Activated CD8-positive, alpha-beta memory T cell treated with anti-CD3 and anti-CD28 coated beads, Interleukin-2, amount 50 U/mL, for 4 hours (primary cell): ENCODE measurements around the gene CCDC89.
A peak's percentile ranks its signal among the peaks of the same experiment; 100 is the strongest.
"Not testable (repeated sequence)": the region's sequence is repeated elsewhere in the genome, so short reads cannot be mapped to it uniquely, and the experiment has no call there.

Source experiments
- DNase-seq: peaks from one replicate; pipeline ENCODE4 v3.0.0-alpha.2; 2020

Gene CCDC89

DNA sequence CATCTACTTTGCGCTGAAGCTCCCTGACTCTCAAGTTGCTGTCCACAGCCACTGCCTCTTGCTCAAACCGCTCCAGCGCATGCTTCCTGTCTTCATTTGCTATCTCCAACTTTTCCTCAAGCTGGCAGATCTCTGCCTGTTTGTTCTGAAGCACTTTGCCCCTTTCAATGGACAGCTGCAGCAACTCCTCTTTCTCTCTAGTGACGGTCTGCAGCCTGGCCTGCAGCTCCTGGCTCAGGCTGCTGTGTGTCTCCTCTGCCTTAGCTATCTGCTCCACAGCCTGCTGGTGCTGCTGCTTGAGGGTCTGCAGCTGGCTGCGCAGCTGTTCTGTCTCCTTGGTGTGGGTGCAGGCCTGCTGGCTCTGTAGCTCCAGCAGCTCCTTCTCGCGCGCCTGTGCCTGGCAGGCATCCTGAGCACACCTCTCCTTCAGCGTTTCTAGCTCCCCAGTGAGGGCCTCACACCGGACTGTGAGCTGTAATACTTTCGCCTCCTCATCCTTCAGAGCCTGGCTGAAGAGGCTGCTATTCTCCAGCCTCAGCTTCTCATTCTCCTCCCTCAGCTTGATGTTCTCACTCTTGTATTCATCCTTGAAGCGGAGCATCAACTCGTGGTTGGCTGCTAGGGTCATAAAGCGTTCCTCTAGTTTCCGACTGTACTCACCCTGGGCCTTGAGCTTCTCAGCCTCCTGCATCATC is 723 bp downstream of the CCDC89 start:
- DNase-seq, result no peak

DNA sequence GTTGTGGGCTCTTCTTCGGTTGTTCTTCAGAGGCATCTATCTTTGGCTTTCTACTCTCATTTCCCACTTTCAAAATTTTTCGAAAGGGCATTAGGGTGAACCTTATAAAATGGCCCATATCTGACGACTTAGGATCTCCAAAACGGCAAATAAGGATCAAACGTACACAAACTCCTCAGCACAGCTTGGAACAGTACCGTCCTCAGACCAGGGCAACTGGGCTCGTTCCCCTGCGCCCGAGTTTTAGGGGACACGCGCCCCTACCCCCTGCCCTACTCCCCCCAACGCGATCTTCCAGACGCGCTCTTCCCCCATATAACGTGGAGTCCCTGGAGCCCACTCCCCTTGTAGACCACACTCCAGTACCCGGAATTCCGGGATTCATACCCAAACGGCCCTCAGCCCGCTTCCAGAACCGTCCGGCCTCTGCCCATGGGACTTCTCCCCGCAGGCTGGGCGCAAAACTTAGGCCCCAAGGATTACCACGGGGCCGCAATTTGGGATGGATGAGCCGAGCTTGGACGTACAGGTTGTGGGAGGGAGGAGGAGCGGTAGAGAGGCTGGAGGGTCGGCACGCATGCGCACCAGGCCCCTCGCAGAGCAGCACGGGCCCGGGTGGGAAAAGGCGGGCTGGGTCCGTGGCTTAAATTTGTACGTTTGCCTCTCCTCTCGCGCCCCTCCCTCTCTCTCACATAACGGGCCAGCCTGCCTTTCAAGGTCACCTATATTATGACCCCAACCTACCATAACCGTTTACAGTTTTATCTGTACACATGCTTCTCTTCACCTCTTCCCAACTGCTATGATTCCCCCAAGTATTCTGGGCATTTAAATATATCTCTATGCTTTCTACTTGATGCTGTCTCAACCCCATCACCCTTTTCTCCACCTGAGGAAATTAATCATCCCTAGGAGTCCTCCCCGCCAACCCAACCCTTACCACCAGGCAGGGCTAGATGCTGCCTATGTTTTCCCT is 3.4 kb downstream of the CCDC89 start:
- peak; percentile 70 for DNase-seq

DNA sequence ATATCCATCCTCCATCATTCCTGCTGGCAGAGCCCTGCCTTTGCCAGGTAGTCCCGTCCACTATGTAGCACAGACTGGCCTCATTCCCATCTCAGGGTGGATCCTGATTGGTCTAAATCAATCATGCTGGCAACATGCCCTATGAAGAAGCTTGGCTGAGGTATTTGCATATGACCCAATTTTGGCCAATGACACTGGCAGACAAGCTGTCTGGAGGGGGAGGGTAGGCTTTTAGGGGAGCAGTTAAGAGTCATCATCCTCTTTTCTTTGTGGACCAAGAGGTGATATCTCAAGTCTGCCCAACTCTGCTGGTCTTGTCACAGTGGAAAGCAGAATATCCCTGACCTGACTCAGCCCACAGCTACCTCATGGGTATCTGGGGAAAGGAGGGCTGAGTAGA is 5.1 kb downstream of the CCDC89 start:
- no peak for DNase-seq

- DNase-seq, result no peak
Measured at GRCh38 chr11:85679576-85679975, 6.4 kb downstream of the CCDC89 start.

- DNase-seq, result no peak
Measured at GRCh38 chr11:85673393-85673792, 12.6 kb downstream of the CCDC89 start.

- no peak for DNase-seq
Measured at GRCh38 chr11:85672105-85672902, 13.7 kb downstream of the CCDC89 start.

- DNase-seq, result not testable (repeated sequence)
Measured at GRCh38 chr11:85670949-85671663, 14.9 kb downstream of the CCDC89 start.

GRCh38 chr11:85668157-85668556 is 17.8 kb downstream of the CCDC89 start:
- DNase-seq, result no peak

DNA sequence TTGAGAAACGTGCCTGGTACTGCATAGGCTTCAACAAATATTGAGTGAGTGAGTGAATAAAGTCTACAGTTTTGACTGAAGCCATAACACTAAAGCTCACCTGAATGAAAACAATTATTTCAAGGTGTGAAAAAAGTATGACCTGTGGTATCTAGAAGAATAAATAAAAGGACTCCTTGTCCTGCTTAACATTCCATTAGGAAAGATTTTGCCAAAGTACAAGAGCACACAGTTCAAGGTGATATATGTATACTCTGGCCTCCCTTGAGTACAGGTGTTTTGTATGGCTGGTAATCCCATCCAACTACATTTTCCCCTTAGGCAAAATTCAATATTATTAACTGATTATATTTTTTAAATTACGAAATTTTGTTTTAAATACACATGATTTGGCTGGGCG is 19.3 kb downstream of the CCDC89 start:
- DNase-seq, result no peak

GRCh38 chr11:85665733-85666132 is 20.3 kb downstream of the CCDC89 start:
- DNase-seq, result no peak

DNA sequence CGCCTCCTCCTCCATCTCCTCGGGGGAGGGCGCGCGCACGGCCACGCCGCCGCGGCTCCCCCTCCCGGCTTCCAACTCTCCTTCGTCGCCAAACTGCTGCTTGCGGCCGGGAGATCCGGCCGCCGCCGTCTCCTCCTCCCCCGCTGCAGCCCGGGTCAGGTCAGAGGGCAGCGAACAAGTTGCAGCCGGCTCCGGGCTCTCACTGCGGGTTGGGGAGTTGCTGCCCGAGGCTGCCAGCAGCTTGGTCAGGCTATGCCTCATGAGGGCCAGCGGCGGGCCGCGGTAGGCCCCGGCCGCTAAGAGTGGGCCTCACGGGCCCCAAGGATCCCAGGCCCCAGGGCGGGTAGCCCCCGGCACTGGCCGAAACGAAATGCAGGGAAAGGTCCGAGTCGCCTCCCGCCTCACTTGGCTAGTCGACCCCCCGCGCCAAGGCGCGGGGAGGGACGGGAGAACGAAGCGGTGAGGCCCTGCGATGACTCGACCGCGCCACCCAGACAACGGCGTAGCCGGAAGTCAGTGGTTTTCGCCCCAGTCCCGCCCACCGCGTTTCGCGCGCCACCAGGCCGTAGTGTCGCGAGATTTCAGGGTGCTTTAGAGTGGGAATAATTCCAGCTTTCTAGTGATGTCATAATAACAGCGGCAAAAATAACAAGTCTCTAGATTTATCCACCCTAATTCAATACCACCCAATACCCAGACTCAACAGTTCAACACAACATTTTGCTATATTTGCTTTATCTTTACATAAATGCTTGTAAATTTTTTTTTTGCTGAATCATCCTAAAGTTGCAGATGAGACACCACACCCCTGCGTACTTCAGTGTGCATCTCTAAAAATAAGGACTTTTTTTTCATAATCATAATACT is 21.1 kb downstream of the CCDC89 start, which contains the start of gene CREBZF:
Gene CREBZF (minus strand): TSS at position 515 of the 867 bp plus-strand sequence. CDS start 254 bp downstream, at position 261.
- peak; percentile 93 for DNase-seq

DNA sequence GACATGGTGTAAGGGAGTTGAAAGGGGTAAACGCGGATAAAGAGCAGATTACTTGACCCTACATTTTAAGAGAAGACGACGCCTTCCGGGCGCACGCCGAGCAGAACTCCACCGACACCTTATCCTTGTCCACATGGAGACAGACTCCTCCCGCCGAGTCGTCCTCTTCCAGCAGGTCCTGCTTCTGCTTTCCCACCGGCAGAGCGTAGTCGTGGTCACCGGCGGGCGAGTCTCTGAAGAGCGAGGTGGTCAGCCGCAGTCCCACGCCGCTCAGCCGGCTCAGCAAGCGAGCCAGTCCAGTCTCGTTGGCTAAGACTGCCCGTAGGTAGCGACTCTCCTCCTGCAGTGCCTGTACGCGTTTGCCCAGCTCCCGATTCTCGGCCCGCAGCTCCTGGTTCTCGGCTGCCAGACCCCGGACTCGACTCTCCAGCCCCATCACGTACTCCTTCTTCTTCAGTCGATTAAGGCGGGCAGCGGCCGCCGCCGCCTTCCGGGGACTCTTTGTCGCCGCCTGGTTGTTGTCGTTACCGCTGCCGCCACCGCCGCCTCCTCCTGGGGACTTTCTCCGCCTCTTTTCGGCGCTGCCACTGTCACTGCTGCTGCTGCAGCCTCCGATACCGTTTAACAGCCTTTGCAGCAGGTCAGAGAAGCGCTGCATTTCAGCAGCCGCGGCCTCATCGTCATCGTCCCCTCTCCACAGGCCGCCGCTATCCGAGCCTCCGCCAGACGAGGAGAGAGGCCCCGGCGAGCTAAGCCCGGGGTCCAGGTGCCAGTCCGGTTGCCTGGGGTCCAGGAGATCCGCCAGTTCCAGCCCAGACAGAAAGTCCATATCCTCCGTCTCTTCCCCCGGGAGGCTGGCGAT is 22.0 kb downstream of the CCDC89 start:
- peak; percentile 88 for DNase-seq

DNA sequence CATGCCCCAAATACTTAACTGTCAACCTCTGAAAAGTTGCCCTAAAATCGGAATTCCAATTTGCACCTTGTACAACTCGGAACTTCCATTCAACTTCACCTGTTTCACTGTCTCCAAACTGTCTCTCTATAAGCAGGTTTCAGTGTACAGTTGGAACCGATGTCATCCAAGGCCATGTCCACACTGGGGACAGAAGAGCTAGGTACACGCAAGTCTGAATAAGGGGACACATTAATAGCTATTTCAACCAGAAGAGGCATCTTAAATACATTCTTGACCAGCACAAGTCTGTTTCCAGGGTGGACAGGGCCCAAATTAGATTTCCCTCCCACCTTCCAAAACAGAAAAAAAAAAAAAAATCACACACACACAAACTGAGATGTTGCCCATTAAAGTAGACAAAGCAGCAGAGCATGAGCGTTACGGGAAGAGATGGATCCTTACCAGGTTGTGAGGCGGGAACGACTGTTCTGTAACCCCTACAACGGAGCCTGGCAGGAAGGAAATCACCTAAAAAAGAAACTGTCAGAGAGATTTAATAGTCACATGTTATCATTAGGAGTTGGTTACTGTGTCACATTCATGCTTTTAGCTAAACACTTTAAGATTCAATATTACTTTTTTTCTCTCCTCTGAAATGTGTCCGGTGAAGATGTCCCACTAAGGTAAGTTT is 22.8 kb downstream of the CCDC89 start:
- no peak for DNase-seq

- DNase-seq, result no peak
Measured at GRCh38 chr11:85661972-85662664, 23.9 kb downstream of the CCDC89 start.

DNA sequence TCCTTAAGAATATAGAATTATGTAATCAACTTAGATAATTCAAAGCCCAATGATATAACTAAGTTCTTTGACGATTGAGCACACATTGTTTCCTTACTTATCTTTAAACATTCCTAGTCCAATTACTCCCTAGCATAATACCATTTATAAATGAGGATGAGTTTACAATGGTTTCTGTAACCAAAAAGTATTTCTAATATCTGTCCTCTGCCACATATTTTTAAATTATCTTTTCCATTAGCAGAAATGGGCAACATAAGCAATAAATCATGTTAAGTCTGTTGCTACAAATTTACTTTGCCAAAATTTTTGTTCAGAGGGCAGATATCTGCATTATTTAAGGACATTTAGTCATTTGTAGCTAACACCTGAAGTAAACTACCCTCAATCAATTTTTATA is 27.8 kb downstream of the CCDC89 start:
- no peak for DNase-seq

DNA sequence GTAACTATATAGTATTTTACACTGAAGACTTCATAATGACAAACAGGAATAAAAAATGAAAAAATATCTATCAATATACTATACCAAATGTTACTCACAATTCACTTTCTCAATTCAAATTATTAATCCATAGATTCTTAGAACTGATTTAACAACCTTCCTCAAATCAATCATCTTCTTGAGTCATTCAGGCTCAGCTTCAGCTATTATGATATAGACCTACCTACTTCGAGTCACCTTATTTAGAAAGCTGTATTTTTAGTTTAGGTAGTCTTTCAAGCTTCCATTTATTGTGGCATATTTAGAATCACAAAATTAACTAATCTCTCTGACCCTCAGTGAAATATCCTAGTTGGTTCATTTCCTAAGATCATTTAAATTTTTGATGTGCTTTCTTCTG is 29.2 kb downstream of the CCDC89 start:
- no peak for DNase-seq

GRCh38 chr11:85654343-85654742 is 31.7 kb downstream of the CCDC89 start:
- DNase-seq, result not testable (repeated sequence)

DNA sequence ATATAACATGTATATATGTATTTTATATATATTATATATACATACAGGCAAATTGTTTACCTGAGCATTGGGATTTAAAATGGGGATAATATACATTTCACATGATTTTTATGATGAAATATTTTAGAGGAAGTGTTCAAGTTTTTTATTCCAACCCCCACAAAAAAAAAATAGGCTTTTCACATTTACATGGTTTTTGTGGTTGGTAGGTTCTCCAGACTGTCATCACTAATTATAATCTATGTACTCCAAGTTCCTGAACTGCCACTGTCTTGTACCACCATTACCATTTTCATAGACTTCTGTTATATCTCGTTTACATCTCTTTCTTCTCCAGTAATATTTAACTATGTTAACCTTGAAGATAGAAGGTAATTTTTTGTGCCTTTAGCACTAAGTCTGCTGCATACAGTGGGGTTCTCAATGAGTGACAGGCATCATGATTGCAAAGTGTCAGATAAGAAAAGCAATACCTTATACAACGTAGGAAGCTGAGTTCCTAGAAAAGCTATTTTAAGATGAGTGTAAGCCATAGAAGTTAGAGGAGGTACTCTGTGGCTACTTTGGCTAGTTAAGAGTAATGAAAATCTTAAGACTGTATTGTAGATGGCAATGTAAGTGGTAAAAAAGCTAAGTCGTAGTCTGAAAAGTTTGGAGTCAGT is 33.1 kb downstream of the CCDC89 start:
- no peak for DNase-seq

DNA sequence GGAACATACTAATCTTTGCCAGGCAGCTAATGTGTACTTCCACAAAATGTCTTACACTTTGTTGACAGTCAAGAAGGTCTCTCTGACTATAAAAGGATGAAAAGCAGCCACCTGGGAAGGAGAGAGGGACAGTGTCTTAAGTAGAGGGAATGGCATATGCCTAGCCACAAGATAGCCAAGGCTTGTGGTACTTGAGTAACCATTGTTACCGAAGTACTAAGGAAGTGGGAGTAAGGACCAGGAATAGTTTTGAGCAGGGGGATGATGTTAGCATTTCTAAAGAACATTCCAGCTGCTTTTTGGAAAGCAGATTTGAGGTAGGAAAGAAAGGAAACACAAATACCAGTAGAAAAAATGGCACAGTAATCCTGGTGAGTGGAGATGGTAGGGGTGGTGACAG is 34.9 kb downstream of the CCDC89 start:
- no peak for DNase-seq
